Renal cortex interstitium (tissue), 11 donors: ENCODE measurements around the gene ZNF701. TPM values are rescaled to one million over a fixed set of nuclear protein-coding genes. Genes with fewer than 3 reads are reported as not detected.
"Not testable (repeated sequence)": the region's sequence is repeated elsewhere in the genome, so short reads cannot be mapped to it uniquely, and the experiment has no call there.

ENCODE experiments used
- DNase-seq, 11 donors: peaks; one replicate each; pipeline ENCODE4 v3.0.0-alpha.2; 2013; ENCODE audit warnings: low read depth in 9 of 11, low spot score in 4 of 11; ENCODE audit errors: extremely low read depth in 1 of 11
- polyA plus RNA-seq, 3 donors: library from polyadenylated mRNA; unstranded; fragments of 120-200 nt; gene quantifications; one replicate each; pipeline ENCODE4 v1.2.1, GENCODE V29; 2013; ENCODE audit not compliant: insufficient read length in 3 of 3

ZNF701 gene
- polyA plus RNA-seq, 3 donors, result 13.3 to 21.6 (median 17.6) TPM

- no peak for DNase-seq
Observed at GRCh38 chr19:52554216-52554971, 15.7 kb upstream of the ZNF701 start.

- DNase-seq, result no peak
Observed at GRCh38 chr19:52557231-52557995, 12.7 kb upstream of the ZNF701 start.

GRCh38 chr19:52558732-52559445 lies 11.2 kb upstream of the ZNF701 start:
- DNase-seq, result not testable (repeated sequence)

GRCh38 chr19:52561611-52562010 lies 8.5 kb upstream of the ZNF701 start:
- DNase-seq, result not testable (repeated sequence)

GRCh38 chr19:52566121-52566520 lies 4.0 kb upstream of the ZNF701 start:
- no peak for DNase-seq

- DNase-seq, result no peak
Observed at GRCh38 chr19:52566588-52566987, 3.5 kb upstream of the ZNF701 start.

GRCh38 chr19:52567921-52568320 lies 2.2 kb upstream of the ZNF701 start:
- no peak for DNase-seq

- DNase-seq, result peak in 10 of 11 donors; percentile 15 to 59 (median 40)
Observed at GRCh38 chr19:52569638-52569999, 468 bp upstream of the ZNF701 start.

GRCh38 chr19:52584736-52585440 lies 14.8 kb downstream of the ZNF701 start:
- peak in 2 of 11 donors; percentile 5 to 26 for DNase-seq

- no peak for DNase-seq
Observed at GRCh38 chr19:52585604-52586003, 15.5 kb downstream of the ZNF701 start.

GRCh38 chr19:52590728-52591127 lies 20.6 kb downstream of the ZNF701 start:
- DNase-seq, result no peak

- no peak for DNase-seq
Observed at GRCh38 chr19:52592301-52592700, 22.2 kb downstream of the ZNF701 start.

GRCh38 chr19:52593441-52593840 lies 23.4 kb downstream of the ZNF701 start:
- DNase-seq, result not testable (repeated sequence)

GRCh38 chr19:52599241-52599640 lies 29.2 kb downstream of the ZNF701 start:
- no peak for DNase-seq

GRCh38 chr19:52600639-52601024 lies 30.5 kb downstream of the ZNF701 start:
- no peak for DNase-seq

- peak; percentile 60 to 88 (median 82) for DNase-seq
Observed at GRCh38 chr19:52601025-52601973, 31.2 kb downstream of the ZNF701 start.

- not testable (repeated sequence) for DNase-seq
Observed at GRCh38 chr19:52601974-52602366, 31.9 kb downstream of the ZNF701 start.

GRCh38 chr19:52602941-52603340 lies 32.9 kb downstream of the ZNF701 start:
- no peak for DNase-seq
